Pons (tissue), 1 donor: ENCODE data around the gene EMSY.

Experiments
- DNase-seq: peaks from one replicate; pipeline ENCODE4 v3.0.0-alpha.2; 2016; ENCODE audit warnings: low spot score

The EMSY gene

DNA sequence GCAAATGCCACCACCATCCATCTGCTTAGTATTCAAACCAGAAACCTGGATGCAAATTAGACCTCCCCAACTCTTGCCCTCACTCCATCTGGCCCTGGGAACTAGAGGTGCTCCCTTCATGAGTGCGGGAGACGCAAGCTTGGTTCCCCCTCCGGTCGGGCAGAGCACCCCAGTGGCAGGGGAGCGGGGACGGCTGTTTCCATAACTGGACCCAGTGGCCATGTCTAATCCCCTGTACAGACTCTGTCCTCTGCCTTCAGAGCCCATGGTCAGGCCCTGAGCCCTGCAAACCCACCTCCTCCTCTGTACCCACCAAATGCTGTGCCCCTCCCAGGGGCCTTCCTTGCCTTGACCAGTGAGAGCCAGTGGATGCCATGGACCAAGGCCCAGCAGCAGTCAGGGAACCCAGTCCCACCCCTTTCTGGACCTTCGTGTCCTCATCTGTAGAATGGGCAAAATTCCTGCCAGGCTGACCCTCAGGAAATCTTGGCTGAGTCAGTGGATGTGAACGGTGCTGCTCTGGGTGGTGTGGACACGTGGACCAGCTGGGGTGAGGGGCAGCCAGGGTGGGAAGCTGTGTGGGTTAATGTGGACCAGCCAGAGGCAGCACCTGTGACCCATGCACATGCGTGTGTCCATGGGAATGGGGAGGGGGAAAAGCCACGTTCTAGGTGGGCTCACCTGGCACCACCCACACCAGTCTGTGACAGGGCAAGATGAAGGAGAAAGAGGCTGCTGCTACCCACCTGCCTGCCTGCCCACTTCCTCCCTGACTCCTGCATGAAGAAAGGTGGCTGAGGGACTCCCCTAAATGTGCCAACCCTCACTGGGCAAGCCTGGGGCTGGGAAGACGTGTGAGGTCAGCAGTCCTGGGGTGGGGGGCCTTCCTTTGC is 153.0 kb downstream of the EMSY start:
- DNase-seq, result no peak

DNA sequence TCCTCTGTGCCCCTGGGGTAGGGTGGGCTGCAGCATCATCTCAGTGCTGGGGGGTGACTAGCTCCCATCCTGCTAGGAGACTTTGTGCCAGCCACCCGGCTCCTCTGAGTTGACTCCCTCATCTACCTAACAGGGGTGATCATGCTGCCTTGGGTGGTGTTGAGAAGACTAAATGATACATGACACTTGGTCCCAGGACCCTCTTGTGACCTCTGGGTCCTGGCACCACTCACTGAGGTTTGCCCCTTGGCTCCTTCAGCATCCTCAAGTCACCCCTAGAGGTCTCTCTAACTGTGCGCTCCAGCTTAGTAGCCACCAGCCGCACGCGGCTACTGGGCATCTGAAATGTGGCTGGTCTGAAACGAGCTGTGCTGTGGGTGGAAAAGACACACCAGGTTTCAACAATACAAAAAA is 153.6 kb downstream of the EMSY start:
- DNase-seq, result peak; percentile 41

DNA sequence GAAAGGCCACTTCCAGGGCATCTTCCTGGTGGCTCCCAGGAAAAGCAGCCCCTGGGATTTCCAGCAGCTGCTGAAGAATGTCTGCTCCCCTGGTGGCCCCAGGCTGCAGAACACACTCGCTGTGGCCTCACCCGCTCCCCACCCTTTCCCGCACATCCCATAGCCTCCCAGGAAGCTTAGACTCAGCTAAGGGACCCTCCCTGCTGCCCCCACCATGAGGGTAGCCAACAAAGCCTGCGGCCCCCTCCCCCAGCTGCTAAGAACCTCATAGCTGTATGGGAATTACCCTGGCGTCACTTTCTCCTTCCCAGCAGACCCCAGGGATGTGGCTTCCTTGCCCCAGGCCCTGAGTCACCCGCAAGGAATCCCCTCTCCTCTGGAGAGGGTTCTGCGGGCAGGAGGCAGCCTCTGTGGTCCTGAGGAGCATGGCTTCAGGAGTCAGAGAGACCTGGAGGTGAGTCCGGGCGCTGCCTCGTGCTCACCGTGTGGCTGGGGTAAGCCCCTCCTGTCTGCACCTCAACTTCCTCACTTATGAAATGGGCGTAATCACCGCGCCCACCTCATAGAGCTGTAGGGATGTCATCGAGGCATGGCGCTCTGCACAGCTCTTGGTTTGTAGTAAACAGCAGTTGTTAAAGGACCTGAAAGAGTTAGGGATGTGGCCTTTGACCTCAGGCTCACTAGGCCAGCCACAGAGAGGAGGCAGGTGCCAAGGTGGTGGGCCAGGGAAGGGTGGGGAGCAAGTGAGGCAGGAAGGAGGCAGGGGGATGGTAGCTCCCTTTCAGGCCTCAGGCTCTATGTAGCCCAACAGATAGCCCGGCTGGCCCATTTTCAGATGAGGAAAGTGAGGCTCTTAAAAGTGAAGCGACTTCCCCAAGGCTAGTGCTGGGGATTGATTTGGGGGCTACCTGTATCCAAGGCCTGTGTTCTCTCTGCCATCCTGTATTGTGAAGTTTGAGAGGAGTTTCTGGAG is 154.5 kb downstream of the EMSY start:
- no peak for DNase-seq

DNA sequence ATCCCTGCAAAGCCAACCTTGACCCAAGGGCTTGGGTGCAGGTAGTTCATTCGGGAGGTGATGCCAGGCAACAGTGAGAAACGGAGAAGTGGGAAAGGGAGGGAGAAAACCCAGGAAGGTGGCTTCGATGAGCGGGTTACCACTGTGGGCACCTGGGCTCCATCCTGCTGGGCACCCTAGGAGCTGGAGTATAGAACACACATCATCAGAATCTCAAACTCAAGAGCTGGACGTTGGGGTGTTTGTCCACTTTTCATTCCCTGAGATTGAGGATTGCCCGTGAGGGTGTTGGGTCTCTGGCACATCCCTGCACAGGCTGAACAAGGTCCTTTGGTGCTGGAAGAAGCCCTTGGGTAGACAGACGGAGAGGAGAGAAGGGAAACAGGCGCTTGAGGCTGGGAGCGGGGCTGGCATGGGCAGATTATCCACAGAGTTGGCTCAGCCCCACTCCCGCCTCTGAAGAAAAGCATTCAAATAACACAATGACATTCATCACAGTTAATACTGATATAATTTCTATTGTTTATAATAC is 155.4 kb downstream of the EMSY start:
- no peak for DNase-seq

DNA sequence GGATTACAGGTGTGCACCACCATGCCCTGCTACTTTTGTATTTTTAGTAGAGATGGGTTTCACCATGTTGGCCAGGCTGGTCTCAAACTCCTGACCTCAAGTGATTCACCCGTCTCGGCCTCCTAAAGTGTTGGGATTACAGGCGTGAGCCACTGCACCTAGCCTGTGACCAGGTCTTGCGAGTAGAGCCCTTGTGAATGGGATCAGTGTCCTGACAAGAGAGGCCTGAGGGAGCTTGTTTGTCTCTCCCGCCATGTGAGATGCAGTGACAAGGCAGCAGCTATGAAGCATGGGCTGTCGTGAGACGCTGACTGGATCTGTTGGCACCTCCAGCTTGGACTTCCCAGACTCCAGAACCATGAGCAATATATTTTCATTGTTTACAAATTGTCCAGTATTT is 156.5 kb downstream of the EMSY start:
- DNase-seq, result no peak

DNA sequence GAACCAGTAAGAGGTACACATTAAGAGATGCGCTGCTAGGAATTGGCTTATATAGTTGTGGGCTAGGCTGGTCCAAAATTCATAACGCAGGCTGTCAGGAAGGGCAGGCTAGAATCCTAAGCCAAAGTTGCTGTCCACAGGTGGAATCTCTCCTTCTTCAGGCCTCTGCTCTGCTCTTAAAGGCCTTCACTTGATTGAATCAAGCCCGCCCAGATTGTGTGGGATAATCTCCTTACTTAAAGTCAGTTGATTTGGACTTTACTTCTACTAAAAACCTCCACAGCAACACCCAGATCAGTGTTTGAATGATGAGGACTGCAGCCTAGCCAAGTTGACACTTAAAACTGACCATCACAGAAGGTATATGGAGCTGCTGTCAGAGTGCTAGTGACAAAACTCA is 156.9 kb downstream of the EMSY start:
- no peak for DNase-seq

DNA sequence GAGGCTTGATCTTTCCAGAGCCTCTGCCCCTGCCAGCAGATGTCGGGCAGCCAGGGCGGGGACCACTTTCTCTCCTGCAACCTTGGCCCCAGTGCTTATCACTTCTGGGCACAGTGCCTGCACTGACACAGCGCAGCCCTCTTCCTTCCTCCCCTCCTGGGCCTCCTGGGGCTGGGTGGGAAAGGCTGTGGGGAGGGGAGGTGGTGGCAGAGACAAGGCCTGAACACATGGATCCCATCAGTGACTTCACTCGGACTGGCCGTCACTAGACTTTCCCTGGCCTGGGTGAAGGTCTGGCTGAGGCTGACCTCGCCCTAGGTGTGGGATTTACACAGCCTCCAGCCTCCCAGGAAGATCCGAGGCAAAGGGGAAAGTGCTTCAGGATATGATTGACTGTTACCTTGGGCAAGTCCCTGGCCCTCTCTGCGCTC is 157.6 kb downstream of the EMSY start:
- no peak for DNase-seq
